ENCODE measurements around the gene PDE11A.

Gene PDE11A

DNA sequence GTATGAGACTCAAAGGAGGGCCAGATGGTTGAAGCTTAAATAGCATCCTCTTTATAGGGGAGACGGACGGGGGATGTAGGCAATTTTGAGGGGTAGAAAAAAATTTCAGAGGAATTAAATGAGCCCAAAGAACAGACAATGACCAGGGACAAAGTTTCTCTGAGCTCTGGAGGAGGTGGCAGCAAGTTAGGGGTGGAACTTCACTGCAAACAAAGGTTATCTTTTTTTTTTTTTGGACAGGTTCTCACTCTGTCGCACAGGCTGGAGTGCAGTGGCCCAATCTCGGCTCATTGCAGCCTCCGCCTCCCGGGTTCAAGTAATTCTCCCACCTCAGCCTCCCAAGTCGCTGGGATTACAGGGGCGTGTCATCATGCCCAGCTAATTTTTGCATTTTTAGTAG, 195.6 kb downstream of the PDE11A start:
- DNase-seq (ENCODE audit: low read depth) = no peak
- TF ChIP-seq, protein P1, sequence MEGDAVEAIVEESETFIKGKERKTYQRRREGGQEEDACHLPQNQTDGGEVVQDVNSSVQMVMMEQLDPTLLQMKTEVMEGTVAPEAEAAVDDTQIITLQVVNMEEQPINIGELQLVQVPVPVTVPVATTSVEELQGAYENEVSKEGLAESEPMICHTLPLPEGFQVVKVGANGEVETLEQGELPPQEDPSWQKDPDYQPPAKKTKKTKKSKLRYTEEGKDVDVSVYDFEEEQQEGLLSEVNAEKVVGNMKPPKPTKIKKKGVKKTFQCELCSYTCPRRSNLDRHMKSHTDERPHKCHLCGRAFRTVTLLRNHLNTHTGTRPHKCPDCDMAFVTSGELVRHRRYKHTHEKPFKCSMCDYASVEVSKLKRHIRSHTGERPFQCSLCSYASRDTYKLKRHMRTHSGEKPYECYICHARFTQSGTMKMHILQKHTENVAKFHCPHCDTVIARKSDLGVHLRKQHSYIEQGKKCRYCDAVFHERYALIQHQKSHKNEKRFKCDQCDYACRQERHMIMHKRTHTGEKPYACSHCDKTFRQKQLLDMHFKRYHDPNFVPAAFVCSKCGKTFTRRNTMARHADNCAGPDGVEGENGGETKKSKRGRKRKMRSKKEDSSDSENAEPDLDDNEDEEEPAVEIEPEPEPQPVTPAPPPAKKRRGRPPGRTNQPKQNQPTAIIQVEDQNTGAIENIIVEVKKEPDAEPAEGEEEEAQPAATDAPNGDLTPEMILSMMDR (conservative IDR thresholded peaks at IDR 0.05; ENCODE audit: control insufficient read depth, insufficient read depth, low read depth, low read length) = no peak
- H3K4me3 ChIP-seq (ENCODE audit: control insufficient read depth, low read depth, low read length) = no peak overlapping the region

GRCh38 chr2:177874686-177875085, 197.9 kb downstream of the PDE11A start:
- DNase-seq (ENCODE audit: low read depth) = no peak
- TF ChIP-seq, protein P1 (conservative IDR thresholded peaks at IDR 0.05; ENCODE audit: control insufficient read depth, insufficient read depth, low read depth, low read length) = no peak
- no peak overlapping the region for H3K4me3 ChIP-seq (ENCODE audit: control insufficient read depth, low read depth, low read length)

DNA sequence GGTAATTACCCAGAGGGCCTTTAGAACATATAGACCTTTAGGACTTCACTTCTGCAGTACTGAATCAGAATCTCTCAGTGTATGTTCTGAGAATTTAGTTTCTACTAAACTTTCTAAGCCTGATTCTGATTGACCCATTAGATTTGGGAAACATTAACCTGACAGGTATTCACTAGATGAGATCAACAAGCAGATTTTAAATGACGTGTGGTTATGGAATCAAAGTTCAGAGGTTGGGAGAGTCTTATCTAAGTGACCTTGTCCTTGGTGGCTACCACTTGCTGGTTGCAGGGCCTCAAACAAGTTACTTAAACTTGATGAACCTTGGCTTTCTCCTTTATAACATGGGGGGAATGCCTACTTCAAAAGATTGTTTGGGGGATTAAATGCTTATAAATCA, 198.7 kb downstream of the PDE11A start:
- DNase-seq (ENCODE audit: low read depth) = no peak
- TF ChIP-seq, protein P1 (conservative IDR thresholded peaks at IDR 0.05; ENCODE audit: control insufficient read depth, insufficient read depth, low read depth, low read length) = no peak
- no peak overlapping the region for H3K4me3 ChIP-seq (ENCODE audit: control insufficient read depth, low read depth, low read length)

- DNase-seq (ENCODE audit: low read depth) = no peak
- TF ChIP-seq, protein P1 (conservative IDR thresholded peaks at IDR 0.05; ENCODE audit: control insufficient read depth, insufficient read depth, low read depth, low read length) = no peak
- H3K4me3 ChIP-seq (ENCODE audit: control insufficient read depth, low read depth, low read length) = no peak overlapping the region
Measured at GRCh38 chr2:177872286-177872685, 200.3 kb downstream of the PDE11A start.

GRCh38 chr2:177869912-177870311, 202.7 kb downstream of the PDE11A start:
- no peak for DNase-seq (ENCODE audit: low read depth)
- TF ChIP-seq, protein P1 (conservative IDR thresholded peaks at IDR 0.05; ENCODE audit: control insufficient read depth, insufficient read depth, low read depth, low read length) = no peak

GRCh38 chr2:177869209-177869608, 203.4 kb downstream of the PDE11A start:
- TF ChIP-seq, protein P1 (conservative IDR thresholded peaks at IDR 0.05; ENCODE audit: control insufficient read depth, insufficient read depth, low read depth, low read length) = no peak
- H3K4me3 ChIP-seq (ENCODE audit: control insufficient read depth, low read depth, low read length) = no peak overlapping the region
- no peak for DNase-seq (ENCODE audit: low read depth)

More at GRCh38 chr2:177869912-177870311, 202.7 kb downstream of the PDE11A start:
- no peak overlapping the region for H3K4me3 ChIP-seq (ENCODE audit: control insufficient read depth, low read depth, low read length)

DNA sequence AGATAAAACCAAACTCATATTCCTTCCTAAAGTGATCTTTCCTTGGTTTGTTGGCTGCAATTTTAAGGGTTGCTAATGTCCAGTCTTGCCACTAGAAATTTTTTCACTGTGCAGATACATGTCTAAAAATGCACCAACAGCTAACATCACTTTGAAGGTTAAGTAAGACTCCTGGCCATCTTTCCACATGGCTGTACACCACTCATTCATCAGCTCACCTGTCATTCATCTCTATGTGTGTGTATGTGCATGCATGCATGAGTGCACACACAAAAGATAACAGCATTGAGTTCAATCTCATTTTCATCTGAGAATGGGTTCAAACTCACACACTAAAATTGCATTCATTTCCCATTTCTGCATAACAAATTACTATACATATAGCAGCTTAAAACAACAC, 203.8 kb downstream of the PDE11A start:
- H3K4me3 ChIP-seq (ENCODE audit: control insufficient read depth, low read depth, low read length) = no peak overlapping the region
- DNase-seq (ENCODE audit: low read depth) = no peak
- TF ChIP-seq, protein P1 (conservative IDR thresholded peaks at IDR 0.05; ENCODE audit: control insufficient read depth, insufficient read depth, low read depth, low read length) = no peak

All from fibroblast of mammary gland (primary cell).